ENCODE data around the gene TMA7B. TPM values are rescaled to one million over a fixed set of nuclear protein-coding genes. Genes with fewer than 3 reads are reported as not detected.
A peak's percentile ranks its signal among the peaks of the same experiment; 100 is the strongest.

TMA7B gene
- total RNA-seq, 2 donors from 2014 or later: 0.20 TPM; not detected in 1

DNA sequence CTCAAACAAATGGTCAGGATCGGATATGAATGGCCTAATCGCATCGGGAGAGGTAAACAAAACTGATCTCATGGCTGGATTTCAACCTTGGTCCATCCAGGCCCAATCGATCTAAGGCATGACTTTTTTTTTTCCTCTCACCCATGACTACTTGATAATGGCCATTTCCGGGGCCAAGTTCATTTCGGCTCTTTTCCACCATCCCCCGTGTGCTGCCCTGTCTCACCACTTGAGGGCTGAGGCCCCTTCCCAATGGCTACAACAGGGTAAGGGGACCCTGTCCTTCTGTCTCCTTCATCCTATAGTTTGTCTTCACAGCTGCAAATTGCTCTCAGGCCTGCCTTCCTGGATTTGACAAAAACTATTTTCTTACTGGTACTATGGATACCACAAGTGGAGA, 32.7 kb upstream of the TMA7B start:
- intact Hi-C loops (cut with DNase I): no loop called here
- H3K27me3 ChIP-seq: no peaks in the 10 kb centered on the region
- no peak overlapping the region for H3K9ac ChIP-seq (ENCODE audit: low read depth in 2 of 2, low read length in 2 of 2)
- DNase-seq: no peak
- no peaks in the 10 kb centered on the region for H3K9me3 ChIP-seq
- H3K27ac ChIP-seq: no peak overlapping the region
- no peak for TF ChIP-seq CTCF (IDR thresholded peaks at IDR 0.05)
- H3K36me3 ChIP-seq: no peaks in the 10 kb centered on the region
- no peaks in the 10 kb centered on the region for H3K4me1 ChIP-seq
- H3K4me3 ChIP-seq: no peak overlapping the region

DNA sequence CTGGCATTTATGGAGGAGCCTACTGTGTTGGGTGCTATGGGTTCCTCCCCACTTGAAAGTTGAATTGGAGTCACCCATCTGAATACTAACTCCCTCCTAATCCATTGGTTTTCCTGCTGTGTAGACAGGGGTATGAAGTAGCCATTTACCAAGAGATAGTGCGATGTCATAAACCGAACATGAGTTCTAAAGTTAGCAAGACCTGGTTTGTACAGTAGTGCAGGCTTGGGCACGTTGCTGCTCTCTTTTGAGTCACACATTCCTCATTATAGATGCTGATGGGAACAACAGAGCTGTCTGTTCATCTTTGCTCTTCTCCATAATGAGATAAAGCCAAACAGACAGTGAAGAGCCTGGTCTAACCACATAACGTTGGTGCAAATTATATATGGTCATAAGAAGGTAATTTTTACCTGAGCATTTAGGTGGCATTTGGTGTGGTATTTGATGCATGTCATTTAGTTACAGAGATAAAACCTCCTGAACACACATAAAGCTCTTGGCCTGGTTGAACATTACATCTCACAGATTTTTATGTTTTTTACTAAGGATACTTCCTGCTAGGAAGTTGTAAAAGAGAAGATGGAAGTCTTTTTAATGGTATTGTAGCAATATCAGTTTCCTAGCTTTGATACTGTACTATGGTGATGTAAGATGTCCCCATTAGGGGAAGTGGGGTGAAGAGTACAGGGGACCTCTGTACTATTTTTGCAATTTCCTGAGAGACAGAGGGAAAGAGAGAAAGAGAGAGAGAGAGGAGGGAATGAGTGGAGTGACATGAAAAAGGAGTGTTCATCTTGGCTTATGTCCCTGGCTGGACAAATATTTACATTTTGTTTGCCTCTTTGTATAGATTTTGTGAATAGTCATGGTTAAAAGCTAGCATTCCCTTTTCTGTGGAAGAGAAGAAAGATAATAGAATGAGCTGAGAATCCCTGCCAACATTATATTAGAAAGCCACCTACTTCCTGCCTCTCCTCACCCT, 31.4 kb upstream of the TMA7B start:
- intact Hi-C loops (cut with DNase I): no loop called here
- Histone ChIP-seq H3K9me3 (no peaks in the 10 kb centered on the region), H3K36me3 (no peaks in the 10 kb centered on the region), H3K4me3 (no peak overlapping the region), H3K27me3 (no peaks in the 10 kb centered on the region), H3K4me1 (no peaks in the 10 kb centered on the region), H3K27ac (peak overlapping the region; percentile 25), H3K9ac (ENCODE audit: low read depth in 2 of 2, low read length in 2 of 2) (no peak overlapping the region)
- no peak for DNase-seq
- TF ChIP-seq CTCF (IDR thresholded peaks at IDR 0.05): no peak

GRCh38 chr22:39931251-39931650, 28.9 kb upstream of the TMA7B start:
- Histone ChIP-seq H3K9ac (ENCODE audit: low read depth in 2 of 2, low read length in 2 of 2) (no peak overlapping the region), H3K4me3 (no peak overlapping the region), H3K27me3 (no peaks in the 10 kb centered on the region), H3K27ac (no peak overlapping the region), H3K36me3 (no peaks in the 10 kb centered on the region), H3K4me1 (no peaks in the 10 kb centered on the region), H3K9me3 (no peaks in the 10 kb centered on the region)
- no peak for TF ChIP-seq CTCF (IDR thresholded peaks at IDR 0.05)
- intact Hi-C loops (cut with DNase I): loop anchor here (5.0 kb wide), 1 partner anchor 91 kb away; no protein-coding TSS in a partner anchor
- DNase-seq: no peak

GRCh38 chr22:39932166-39932565, 28.0 kb upstream of the TMA7B start:
- H3K4me1 ChIP-seq: no peaks in the 10 kb centered on the region
- no peak overlapping the region for H3K27ac ChIP-seq
- no peak for TF ChIP-seq CTCF (IDR thresholded peaks at IDR 0.05)
- no peaks in the 10 kb centered on the region for H3K9me3 ChIP-seq
- H3K4me3 ChIP-seq: no peak overlapping the region
- intact Hi-C loops (cut with DNase I): loop anchor here (5.0 kb wide), 1 partner anchor 90 kb away; no protein-coding TSS in a partner anchor
- no peak for DNase-seq
- H3K27me3 ChIP-seq: no peaks in the 10 kb centered on the region
- no peak overlapping the region for H3K9ac ChIP-seq (ENCODE audit: low read depth in 2 of 2, low read length in 2 of 2)
- no peaks in the 10 kb centered on the region for H3K36me3 ChIP-seq

GRCh38 chr22:39932918-39933649, 27.1 kb upstream of the TMA7B start:
- peak; percentile 60 for DNase-seq
- peak; percentile 69 for TF ChIP-seq CTCF (IDR thresholded peaks at IDR 0.05)
- intact Hi-C loops (cut with DNase I): loop anchor here (5.0 kb wide), 1 partner anchor 89 kb away; no protein-coding TSS in a partner anchor

More at GRCh38 chr22:39932918-39933649, 27.1 kb upstream of the TMA7B start:
- H3K27me3 ChIP-seq: no peaks in the 10 kb centered on the region
- H3K36me3 ChIP-seq: no peaks in the 10 kb centered on the region
- no peak overlapping the region for H3K4me3 ChIP-seq
- no peak overlapping the region for H3K9ac ChIP-seq (ENCODE audit: low read depth in 2 of 2, low read length in 2 of 2)
- no peak overlapping the region for H3K27ac ChIP-seq
- H3K9me3 ChIP-seq: no peaks in the 10 kb centered on the region
- H3K4me1 ChIP-seq: no peaks in the 10 kb centered on the region

Data from colonic mucosa (tissue), 4 donors.